Hepatocyte (in vitro differentiated cells): ENCODE data around the gene AGAP5.

ENCODE experiments used
- EZH2 ChIP-seq: fragments of 200-600 bp; sonication (generic); IDR thresholded peaks from 2 replicates; pipeline ENCODE4 v1.6.1; 2016; ENCODE audit warnings: antibody characterized with exemption, mild to moderate bottlenecking, borderline replicate concordance
- TF ChIP-seq, protein P1 (sequence below): fragments of 200-600 bp; sonication (generic); IDR thresholded peaks from 2 replicates; pipeline ENCODE4 v1.5.1; 2016; ENCODE audit warnings: antibody characterized with exemption, mild to moderate bottlenecking; ENCODE audit not compliant: poor library complexity

DNA sequence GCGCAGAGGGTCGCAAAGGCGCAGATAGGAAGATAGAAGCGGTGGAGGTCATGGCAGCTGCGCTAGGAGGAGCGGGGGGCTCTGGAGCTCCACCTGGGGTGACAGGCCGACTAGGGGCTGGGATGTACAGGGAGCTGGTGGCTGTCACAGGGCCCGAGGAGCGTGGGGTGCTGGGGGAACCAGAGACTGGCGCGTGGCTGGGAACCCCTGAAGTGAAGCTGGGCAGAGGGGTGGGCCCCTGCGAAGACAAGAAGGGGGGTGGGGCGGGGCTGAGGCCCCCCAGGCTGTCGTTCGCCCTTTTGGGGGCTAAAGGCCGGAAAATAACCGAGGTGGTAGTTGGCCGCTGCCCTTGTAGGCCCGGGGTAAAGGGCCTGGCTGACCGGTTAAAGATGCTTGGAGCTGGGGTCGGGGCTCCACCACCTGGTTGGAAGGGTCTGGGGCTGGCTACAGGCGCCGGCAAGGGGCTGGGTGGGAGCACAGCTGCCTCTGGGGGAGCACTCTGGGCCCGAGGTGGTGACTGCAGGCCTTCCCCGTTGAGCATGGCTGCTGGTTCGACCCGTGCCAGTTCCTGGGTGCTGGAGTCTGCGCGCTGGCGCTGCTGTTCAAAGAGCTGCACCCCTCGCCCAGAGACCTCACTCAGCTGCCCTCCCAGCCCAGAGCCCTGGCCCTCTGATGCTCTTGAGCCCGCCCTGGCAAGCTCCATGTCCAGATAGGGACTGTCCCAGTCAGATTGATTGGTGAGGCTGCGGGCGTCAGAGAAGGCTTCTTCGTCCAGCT lies 49.8 kb downstream of the AGAP5 start:
- TF ChIP-seq, protein P1, sequence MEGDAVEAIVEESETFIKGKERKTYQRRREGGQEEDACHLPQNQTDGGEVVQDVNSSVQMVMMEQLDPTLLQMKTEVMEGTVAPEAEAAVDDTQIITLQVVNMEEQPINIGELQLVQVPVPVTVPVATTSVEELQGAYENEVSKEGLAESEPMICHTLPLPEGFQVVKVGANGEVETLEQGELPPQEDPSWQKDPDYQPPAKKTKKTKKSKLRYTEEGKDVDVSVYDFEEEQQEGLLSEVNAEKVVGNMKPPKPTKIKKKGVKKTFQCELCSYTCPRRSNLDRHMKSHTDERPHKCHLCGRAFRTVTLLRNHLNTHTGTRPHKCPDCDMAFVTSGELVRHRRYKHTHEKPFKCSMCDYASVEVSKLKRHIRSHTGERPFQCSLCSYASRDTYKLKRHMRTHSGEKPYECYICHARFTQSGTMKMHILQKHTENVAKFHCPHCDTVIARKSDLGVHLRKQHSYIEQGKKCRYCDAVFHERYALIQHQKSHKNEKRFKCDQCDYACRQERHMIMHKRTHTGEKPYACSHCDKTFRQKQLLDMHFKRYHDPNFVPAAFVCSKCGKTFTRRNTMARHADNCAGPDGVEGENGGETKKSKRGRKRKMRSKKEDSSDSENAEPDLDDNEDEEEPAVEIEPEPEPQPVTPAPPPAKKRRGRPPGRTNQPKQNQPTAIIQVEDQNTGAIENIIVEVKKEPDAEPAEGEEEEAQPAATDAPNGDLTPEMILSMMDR = no peak
- no peak for TF ChIP-seq EZH2
